Measurements from ENCODE around the gene MYLK2. TPM values are rescaled to one million over a fixed set of nuclear protein-coding genes. Genes with fewer than 3 reads are reported as not detected.

MYLK2 gene
- total and polyA plus RNA-seq, 12 donors: 0.06 to 2.1 (median 0.24) TPM; not detected in 2

DNA sequence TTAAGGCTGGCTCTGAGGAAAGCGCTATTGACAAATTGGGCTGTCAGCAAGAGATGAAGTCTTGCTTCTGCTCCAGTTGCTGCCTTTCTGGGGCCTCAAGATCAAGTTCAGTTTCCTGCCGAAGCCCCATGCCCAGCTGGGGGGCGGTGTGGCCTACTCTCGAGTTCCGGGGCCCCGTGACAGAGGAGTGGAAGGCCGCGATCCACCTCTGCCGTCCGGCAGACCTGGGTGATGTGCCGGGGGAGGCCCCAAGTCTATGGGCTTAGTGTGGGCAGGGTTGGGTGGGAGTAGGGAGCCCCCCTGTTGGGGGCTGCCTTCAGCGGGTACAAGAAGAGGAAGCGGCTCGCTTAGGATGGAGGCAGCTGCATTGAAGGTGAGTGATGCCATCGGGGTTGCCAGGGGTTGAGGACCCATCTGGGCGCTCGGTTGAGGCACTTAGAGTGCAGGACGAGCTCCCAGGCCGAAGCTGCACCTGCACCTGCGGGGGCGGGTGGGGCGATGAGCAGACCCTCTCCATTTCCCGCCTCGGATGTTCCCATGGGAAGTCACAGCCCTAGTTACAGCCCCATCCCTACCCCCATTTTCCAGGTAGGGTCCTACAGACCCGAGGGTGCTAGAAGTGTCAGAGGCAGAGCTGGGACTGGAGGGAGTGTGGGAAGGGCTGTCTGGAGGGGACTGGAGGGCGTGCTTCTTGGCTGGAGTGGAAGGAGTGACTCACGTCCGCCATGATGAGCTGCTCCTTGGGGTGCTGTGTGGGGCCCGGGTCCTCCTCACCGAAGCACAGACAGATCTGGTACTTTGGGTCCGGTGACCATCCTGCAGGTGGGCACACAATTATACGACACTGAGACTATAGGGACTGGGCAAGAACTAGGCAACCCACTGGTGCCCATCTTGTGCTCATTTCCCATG is 29.2 kb downstream of the MYLK2 start:
- 89 to 90% methylated on average over 32 of the region's 32 CpGs for WGBS, 2 donors
- TF ChIP-seq, protein P1, sequence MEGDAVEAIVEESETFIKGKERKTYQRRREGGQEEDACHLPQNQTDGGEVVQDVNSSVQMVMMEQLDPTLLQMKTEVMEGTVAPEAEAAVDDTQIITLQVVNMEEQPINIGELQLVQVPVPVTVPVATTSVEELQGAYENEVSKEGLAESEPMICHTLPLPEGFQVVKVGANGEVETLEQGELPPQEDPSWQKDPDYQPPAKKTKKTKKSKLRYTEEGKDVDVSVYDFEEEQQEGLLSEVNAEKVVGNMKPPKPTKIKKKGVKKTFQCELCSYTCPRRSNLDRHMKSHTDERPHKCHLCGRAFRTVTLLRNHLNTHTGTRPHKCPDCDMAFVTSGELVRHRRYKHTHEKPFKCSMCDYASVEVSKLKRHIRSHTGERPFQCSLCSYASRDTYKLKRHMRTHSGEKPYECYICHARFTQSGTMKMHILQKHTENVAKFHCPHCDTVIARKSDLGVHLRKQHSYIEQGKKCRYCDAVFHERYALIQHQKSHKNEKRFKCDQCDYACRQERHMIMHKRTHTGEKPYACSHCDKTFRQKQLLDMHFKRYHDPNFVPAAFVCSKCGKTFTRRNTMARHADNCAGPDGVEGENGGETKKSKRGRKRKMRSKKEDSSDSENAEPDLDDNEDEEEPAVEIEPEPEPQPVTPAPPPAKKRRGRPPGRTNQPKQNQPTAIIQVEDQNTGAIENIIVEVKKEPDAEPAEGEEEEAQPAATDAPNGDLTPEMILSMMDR (IDR thresholded peaks at IDR 0.05): no peak
- H3K4me1 ChIP-seq: peaks cover 0 to 21% (median 2%) of the 10 kb centered on the region in 9 donors
- DNase-seq (no peak), ATAC-seq (no peak)
- H3K9me3 ChIP-seq: no peaks in the 10 kb centered on the region
- intact Hi-C loops (cut with DNase I): loop anchor here in 1 of 10 donors (10.0 kb wide), 1 partner anchor 236 kb away; no protein-coding TSS in a partner anchor
- no peaks in the 10 kb centered on the region for H3K36me3 ChIP-seq
- no peak overlapping the region for H3K27ac ChIP-seq
- H3K4me3 ChIP-seq: no peak overlapping the region
- H3K27me3 ChIP-seq: peaks cover 0 to 41% (median 39%) of the 10 kb centered on the region in 7 donors

DNA sequence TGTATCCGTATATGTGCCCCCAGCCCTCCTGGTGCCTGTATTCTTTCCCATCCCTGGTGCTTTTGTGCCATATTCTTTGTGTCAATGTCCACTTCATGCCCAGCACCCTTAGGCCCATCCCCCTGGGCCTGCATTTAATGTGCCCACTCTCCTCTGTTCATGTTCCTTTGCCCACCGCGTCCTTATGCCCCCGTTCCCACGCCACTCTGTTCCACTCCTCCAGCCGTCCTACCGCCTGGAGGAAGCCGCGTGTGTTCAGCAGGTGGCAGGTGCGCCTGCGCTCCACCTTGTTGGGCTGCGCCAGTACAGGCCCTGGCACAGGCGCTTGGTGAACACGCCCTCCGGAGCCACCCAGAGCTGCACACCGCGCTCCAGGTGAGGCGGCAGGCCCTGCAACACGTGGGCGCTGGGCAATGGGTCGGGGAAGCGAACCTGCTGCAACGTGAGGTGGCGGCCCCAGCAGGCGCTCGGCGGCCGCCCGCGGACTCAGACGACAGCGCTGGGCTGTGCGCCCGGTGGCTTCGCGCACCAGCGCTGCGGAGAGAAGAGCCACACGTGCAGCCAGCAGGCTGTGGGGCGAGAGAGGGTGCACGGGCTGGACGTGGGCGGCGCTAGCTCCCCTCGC is 30.3 kb downstream of the MYLK2 start:
- DNase-seq (no peak), ATAC-seq (no peak)
- H3K27ac ChIP-seq: no peak overlapping the region
- H3K4me1 ChIP-seq: peaks cover 0 to 18% (median 0%) of the 10 kb centered on the region in 9 donors
- TF ChIP-seq, protein P1 (IDR thresholded peaks at IDR 0.05): no peak
- WGBS, 2 donors: 24 to 27% methylated on average over 45 of the region's 45 CpGs
- no peaks in the 10 kb centered on the region for H3K36me3 ChIP-seq
- H3K9me3 ChIP-seq: no peaks in the 10 kb centered on the region
- no peak overlapping the region for H3K4me3 ChIP-seq
- intact Hi-C loops (cut with DNase I): loop anchor here in 1 of 10 donors (10.0 kb wide), 1 partner anchor 235 kb away; no protein-coding TSS in a partner anchor
- peaks cover 0 to 51% (median 39%) of the 10 kb centered on the region in 7 donors for H3K27me3 ChIP-seq

DNA sequence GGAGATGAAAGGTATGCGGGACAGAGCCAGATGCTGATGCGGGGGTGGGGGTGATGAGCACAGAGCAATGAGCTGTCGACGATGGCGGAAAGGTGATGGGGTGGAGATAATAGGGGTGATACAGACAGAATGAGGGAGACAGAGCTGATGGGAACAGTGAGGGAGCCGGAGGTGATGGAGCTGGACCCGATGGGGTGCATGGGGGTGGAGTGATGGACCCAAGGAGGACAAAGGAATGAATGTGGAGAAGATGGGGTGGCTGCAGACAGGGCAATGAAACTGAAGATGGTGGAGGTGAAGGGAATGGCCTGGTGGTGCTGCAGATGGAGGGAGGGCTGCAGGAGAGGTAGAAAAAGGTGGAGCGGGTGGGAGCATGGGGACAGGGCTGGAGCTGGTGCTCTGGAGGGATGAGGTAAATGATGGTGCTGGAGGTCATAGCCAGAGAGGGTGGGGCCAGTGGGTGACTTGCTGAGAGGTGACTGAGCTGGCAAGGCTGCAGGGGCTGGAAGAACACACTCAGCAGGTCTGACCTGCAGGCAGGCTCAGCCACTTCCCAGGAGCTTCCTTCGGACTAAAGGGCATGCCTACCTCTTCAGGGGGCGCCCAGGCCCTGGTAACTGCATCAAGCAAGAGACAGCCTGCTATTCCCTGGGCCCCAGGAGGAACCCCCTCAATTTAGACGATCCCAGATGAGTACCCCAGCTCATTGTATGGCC is 32.2 kb downstream of the MYLK2 start:
- H3K4me1 ChIP-seq: peaks cover 0 to 4% (median 0%) of the 10 kb centered on the region in 9 donors
- H3K27ac ChIP-seq: no peak overlapping the region
- TF ChIP-seq, protein P1 (IDR thresholded peaks at IDR 0.05): no peak
- 55 to 68% methylated on average over 11 of the region's 11 CpGs for WGBS, 2 donors
- intact Hi-C loops (cut with DNase I): loop anchor here (5.0 to 10.0 kb wide), 5 partner anchors 101 to 243 kb away; partner anchors contain the start of gene PDRG1 (in 3 of the 10)
- H3K9me3 ChIP-seq: no peaks in the 10 kb centered on the region
- ATAC-seq (no peak), DNase-seq (no peak)
- peaks cover 0 to 65% (median 44%) of the 10 kb centered on the region in 7 donors for H3K27me3 ChIP-seq
- no peak overlapping the region for H3K4me3 ChIP-seq
- no peaks in the 10 kb centered on the region for H3K36me3 ChIP-seq

DNA sequence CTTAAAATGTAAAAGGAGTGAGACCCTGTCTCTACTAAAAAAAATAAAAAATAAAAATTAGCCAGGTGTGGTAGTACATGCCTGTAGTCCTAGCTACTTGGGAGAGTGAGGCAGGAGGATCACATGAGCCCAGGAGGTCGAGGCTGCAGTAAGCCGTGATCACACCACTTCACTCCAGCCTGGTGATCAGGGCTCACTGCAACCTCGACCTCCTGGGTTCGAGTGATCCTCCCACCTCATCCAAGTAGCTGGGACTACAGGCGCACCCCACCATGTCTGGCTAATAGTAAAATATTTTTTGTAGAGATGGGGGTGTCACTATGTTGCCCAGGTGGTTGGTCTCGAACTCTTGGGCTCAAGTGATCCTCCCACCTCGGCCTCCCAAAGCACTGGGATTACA is 34.3 kb downstream of the MYLK2 start:
- Histone ChIP-seq H3K9me3 (no peaks in the 10 kb centered on the region), H3K4me3 (no peak overlapping the region), H3K36me3 (no peaks in the 10 kb centered on the region), H3K27me3 (peaks cover 0 to 68% (median 55%) of the 10 kb centered on the region in 7 donors), H3K27ac (no peak overlapping the region), H3K4me1 (peaks cover 0 to 3% (median 0%) of the 10 kb centered on the region in 9 donors)
- WGBS, 2 donors: 70 to 85% methylated on average over 7 of the region's 7 CpGs
- intact Hi-C loops (cut with DNase I): loop anchor here (1.0 to 10.0 kb wide), 8 partner anchors 99 to 241 kb away; partner anchors contain the start of gene PDRG1 (in 7 of the 10)
- TF ChIP-seq, protein P1 (IDR thresholded peaks at IDR 0.05): no peak
- ATAC-seq: no peak
- no peak for DNase-seq

All from heart right ventricle (tissue), 16 donors.